H9 (cell line): ENCODE results near the gene HAUS2. TPM values are rescaled to one million over a fixed set of nuclear protein-coding genes. Genes with fewer than 3 reads are reported as not detected.

ENCODE experiments used
- DNase-seq: peaks from one replicate; pipeline ENCODE4 v3.0.0-alpha.2; 2017
- H2AFZ ChIP-seq: one replicate; pipeline ENCODE4 v1.6.1; 2013; ENCODE audit warnings: mild to moderate bottlenecking, low read length, control low read depth, moderate library complexity
- H2AK5ac ChIP-seq: 2 replicates; pipeline ENCODE4 v1.6.1; 2013; ENCODE audit warnings: low read length, control low read depth, mixed read lengths; ENCODE audit not compliant: insufficient read length
- H2BK120ac ChIP-seq: one replicate; pipeline ENCODE4 v1.6.1; 2013; ENCODE audit warnings: low read depth, mild to moderate bottlenecking, low read length, control low read depth, inconsistent platforms; ENCODE audit not compliant: poor library complexity, severe bottlenecking
- H2BK12ac ChIP-seq: 2 replicates; pipeline ENCODE4 v1.6.1; 2013; ENCODE audit warnings: low read length, control low read depth, mixed read lengths, low read depth; ENCODE audit not compliant: insufficient read length
- H2BK15ac ChIP-seq: 2 replicates; pipeline ENCODE4 v1.6.1; 2013; ENCODE audit warnings: low read depth, low read length, control low read depth
- H2BK20ac ChIP-seq: one replicate; pipeline ENCODE4 v1.6.1; 2013; ENCODE audit warnings: low read depth, mild to moderate bottlenecking, low read length, control low read depth, inconsistent platforms; ENCODE audit not compliant: poor library complexity, severe bottlenecking
- H2BK5ac ChIP-seq: 2 replicates; pipeline ENCODE4 v1.6.1; 2013; ENCODE audit warnings: low read length, control low read depth, mixed read lengths; ENCODE audit not compliant: insufficient read length
- H3K14ac ChIP-seq: 2 replicates; pipeline ENCODE4 v1.6.1; 2013; ENCODE audit warnings: low read length, control low read depth; ENCODE audit not compliant: insufficient read depth
- H3K18ac ChIP-seq: 2 replicates; pipeline ENCODE4 v1.6.1; 2013; ENCODE audit warnings: low read depth, mild to moderate bottlenecking, mixed read lengths, low read length, control low read depth; ENCODE audit not compliant: insufficient read length
- H3K23ac ChIP-seq: 2 replicates; pipeline ENCODE4 v1.6.1; 2013; ENCODE audit warnings: low read length, control low read depth, mixed read lengths, low read depth; ENCODE audit not compliant: insufficient read length
- H3K23me2 ChIP-seq: 2 replicates; pipeline ENCODE4 v1.6.1; 2013; ENCODE audit warnings: low read depth, mild to moderate bottlenecking, mixed read lengths, low read length, control low read depth; ENCODE audit not compliant: insufficient read length, poor library complexity, severe bottlenecking
- H3K27ac ChIP-seq: 2 replicates; pipeline ENCODE4 v1.5.1; 2013; ENCODE audit warnings: low read length, control low read depth, mixed read lengths, low read depth; ENCODE audit not compliant: insufficient read length
- H3K27me3 ChIP-seq: 2 replicates; pipeline ENCODE4 v1.6.1; 2013; ENCODE audit warnings: low read length, control low read depth, inconsistent platforms; ENCODE audit not compliant: insufficient read depth
- H3K4ac ChIP-seq: 2 replicates; pipeline ENCODE4 v1.6.1; 2013; ENCODE audit warnings: low read depth, mild to moderate bottlenecking, control low read depth, inconsistent platforms, low read length, moderate library complexity
- H3K4me1 ChIP-seq: 2 replicates; pipeline ENCODE4 v1.6.1; 2013; ENCODE audit warnings: low read length, control low read depth, inconsistent platforms; ENCODE audit not compliant: insufficient read depth
- H3K4me2 ChIP-seq: 2 replicates; pipeline ENCODE4 v1.6.1; 2013; ENCODE audit warnings: low read length, control low read depth, mixed read lengths; ENCODE audit not compliant: insufficient read length, insufficient read depth
- H3K56ac ChIP-seq: 2 replicates; pipeline ENCODE4 v1.6.1; 2013; ENCODE audit warnings: low read depth, mild to moderate bottlenecking, mixed read lengths, low read length, control low read depth; ENCODE audit not compliant: insufficient read length
- H3K79me1 ChIP-seq: 2 replicates; pipeline ENCODE4 v1.6.1; 2013; ENCODE audit warnings: low read depth, mild to moderate bottlenecking, moderate library complexity, low read length, control low read depth, inconsistent platforms; ENCODE audit not compliant: insufficient read depth, poor library complexity, severe bottlenecking
- H3K79me2 ChIP-seq: 2 replicates; pipeline ENCODE4 v1.6.1; 2013; ENCODE audit warnings: low read length, control low read depth, inconsistent platforms; ENCODE audit not compliant: insufficient read depth
- H3K9ac ChIP-seq: 2 replicates; pipeline ENCODE4 v1.6.1; 2013; ENCODE audit warnings: low read length, control low read depth, mixed read lengths; ENCODE audit not compliant: insufficient read length; ENCODE audit errors: extremely low read depth
- H3K9me3 ChIP-seq: one replicate; pipeline ENCODE4 v1.6.1; 2013; ENCODE audit warnings: low read depth, low read length, inconsistent platforms; ENCODE audit not compliant: control insufficient read depth
- H3T11ph ChIP-seq: one replicate; pipeline ENCODE4 v1.6.1; 2013; ENCODE audit warnings: mild to moderate bottlenecking, low read length, control low read depth, inconsistent platforms
- H4K20me1 ChIP-seq: one replicate; pipeline ENCODE4 v1.6.1; 2013; ENCODE audit not compliant: control insufficient read depth, insufficient read length, insufficient read depth
- H4K5ac ChIP-seq: 2 replicates; pipeline ENCODE4 v1.6.1; 2013; ENCODE audit warnings: low read depth, mild to moderate bottlenecking, mixed read lengths, low read length, control low read depth; ENCODE audit not compliant: insufficient read length
- H4K8ac ChIP-seq: replicated peaks from 2 replicates; pipeline ENCODE4 v1.6.1; 2013; ENCODE audit warnings: low read length, control low read depth, mixed read lengths, low read depth; ENCODE audit not compliant: insufficient read length
- H4K91ac ChIP-seq: 2 replicates; pipeline ENCODE4 v1.6.1; 2013; ENCODE audit warnings: low read depth, mild to moderate bottlenecking, moderate library complexity, mixed read lengths, low read length, control low read depth; ENCODE audit not compliant: insufficient read length
- H3K27ac Mint-ChIP-seq, 3 experiments: 2 replicates in 2 of 3; 3 replicates in 1 of 3; pipeline ENCODE4 v1.8.0; 2020 to 2021; ENCODE audit warnings: mixed read lengths in 3 of 3, mild to moderate bottlenecking in 1 of 3, moderate library complexity in 1 of 3
- H3K27me3 Mint-ChIP-seq: 2 replicates; pipeline ENCODE4 v1.8.0; 2021; ENCODE audit warnings: low read depth, mild to moderate bottlenecking, moderate library complexity, mixed read lengths
- H3K36me3 Mint-ChIP-seq, 3 experiments: 2 replicates in 2 of 3; 3 replicates in 1 of 3; pipeline ENCODE4 v1.8.0; 2020 to 2021; ENCODE audit warnings: low read depth in 3 of 3, mixed read lengths in 3 of 3; ENCODE audit not compliant: insufficient read depth in 1 of 3
- H3K4me1 Mint-ChIP-seq, 2 experiments: 2 replicates each; pipeline ENCODE4 v1.8.0; 2020; ENCODE audit warnings: mixed read lengths in 2 of 2
- H3K4me3 Mint-ChIP-seq, 2 experiments: 2 replicates in 1 of 2; 3 replicates in 1 of 2; pipeline ENCODE4 v1.8.0; 2020 to 2021; ENCODE audit warnings: mild to moderate bottlenecking in 2 of 2, mixed read lengths in 2 of 2, moderate library complexity in 1 of 2
- H3K9me3 Mint-ChIP-seq, 2 experiments: 2 replicates in 1 of 2; 3 replicates in 1 of 2; pipeline ENCODE4 v1.8.0; 2020; ENCODE audit warnings: mild to moderate bottlenecking in 2 of 2, mixed read lengths in 2 of 2, moderate library complexity in 1 of 2
- WGBS: extraction: QIAGEN DNeasy Blood & Tissue Kit; methylation state at CpG from one replicate; pipeline ENCODE4 v1.1.7; 2013; ENCODE audit warnings: missing lambda C conversion rate, low lambda C conversion rate, mixed read lengths; ENCODE audit not compliant: insufficient read length; ENCODE audit errors: extremely low coverage; 5-methylcytosine and 5-hydroxymethylcytosine counted together
- total RNA-seq: library from RNA; stranded (reverse); gene quantifications from 2 replicates; pipeline ENCODE4 v1.2.1, GENCODE V29; 2021
- TF ChIP-seq, protein P1 (sequence below): fragments of 200-600 bp; sonication (generic); conservative IDR thresholded peaks from 3 replicates; pipeline ENCODE4 v1.8.0; 2021; ENCODE audit warnings: antibody characterized with exemption, mild to moderate bottlenecking

HAUS2 gene
- total RNA-seq, 1 experiment from 2014 or later: 42.5 TPM

DNA sequence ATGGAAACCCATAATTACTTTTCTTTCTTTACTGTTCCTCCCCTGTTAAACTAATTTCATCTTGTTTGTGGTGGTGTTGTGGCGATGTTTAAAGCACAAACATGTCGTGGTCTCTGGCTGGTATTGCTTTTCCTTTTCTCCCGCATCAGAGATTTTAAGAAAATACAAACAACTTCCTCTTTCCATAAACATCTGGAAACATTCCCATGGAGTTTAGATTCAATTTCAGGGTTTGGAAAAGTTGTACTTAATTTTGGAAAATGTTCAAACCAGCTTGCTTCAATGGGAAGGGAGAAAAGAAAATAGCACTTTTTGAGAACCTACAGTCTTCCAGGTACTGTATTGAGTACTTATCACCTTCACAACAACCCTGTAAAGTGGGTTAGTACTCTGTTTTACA lies 57.2 kb downstream of the HAUS2 start:
- Histone ChIP-seq H3K27me3 (no peaks in the 10 kb centered on the region), H4K8ac (no peak overlapping the region), H2BK15ac (no peak overlapping the region), H3K23ac (no peak overlapping the region), H2BK12ac (no peak overlapping the region), H4K5ac (no peak overlapping the region), H2BK20ac (no peak overlapping the region), H3K56ac (no peak overlapping the region), H4K20me1 (no peaks in the 10 kb centered on the region), H3K27ac (no peak overlapping the region), H3K9ac (no peak overlapping the region), H3K14ac (no peak overlapping the region), H2AFZ (no peak overlapping the region), H3K4me2 (no peak overlapping the region), H4K91ac (no peak overlapping the region), H3K4me1 (no peaks in the 10 kb centered on the region), H3K79me2 (no peaks in the 10 kb centered on the region), H2BK5ac (no peak overlapping the region), H3K4ac (no peak overlapping the region), H3T11ph (no peak overlapping the region), H2AK5ac (no peak overlapping the region), H3K18ac (no peak overlapping the region), H3K23me2 (no peaks in the 10 kb centered on the region), H3K79me1 (no peaks in the 10 kb centered on the region), H3K9me3 (peaks cover 8% of the 10 kb centered on the region), H2BK120ac (no peak overlapping the region)
- H3K27me3 Mint-ChIP-seq: no peaks in the 10 kb centered on the region
- peaks cover 12 to 17% of the 10 kb centered on the region in 2 experiments for H3K9me3 Mint-ChIP-seq
- peaks cover 8 to 14% (median 12%) of the 10 kb centered on the region in 3 experiments; a peak in 6 of 7 replicates for H3K36me3 Mint-ChIP-seq
- no peak overlapping the region for H3K27ac Mint-ChIP-seq
- peaks cover 5 to 6% of the 10 kb centered on the region in 2 experiments; a peak in 3 of 4 replicates for H3K4me1 Mint-ChIP-seq
- no peak overlapping the region for H3K4me3 Mint-ChIP-seq
- no peak for DNase-seq
- WGBS: no CpG with 5 or more reads among the region's 3 CpGs
- TF ChIP-seq, protein P1, sequence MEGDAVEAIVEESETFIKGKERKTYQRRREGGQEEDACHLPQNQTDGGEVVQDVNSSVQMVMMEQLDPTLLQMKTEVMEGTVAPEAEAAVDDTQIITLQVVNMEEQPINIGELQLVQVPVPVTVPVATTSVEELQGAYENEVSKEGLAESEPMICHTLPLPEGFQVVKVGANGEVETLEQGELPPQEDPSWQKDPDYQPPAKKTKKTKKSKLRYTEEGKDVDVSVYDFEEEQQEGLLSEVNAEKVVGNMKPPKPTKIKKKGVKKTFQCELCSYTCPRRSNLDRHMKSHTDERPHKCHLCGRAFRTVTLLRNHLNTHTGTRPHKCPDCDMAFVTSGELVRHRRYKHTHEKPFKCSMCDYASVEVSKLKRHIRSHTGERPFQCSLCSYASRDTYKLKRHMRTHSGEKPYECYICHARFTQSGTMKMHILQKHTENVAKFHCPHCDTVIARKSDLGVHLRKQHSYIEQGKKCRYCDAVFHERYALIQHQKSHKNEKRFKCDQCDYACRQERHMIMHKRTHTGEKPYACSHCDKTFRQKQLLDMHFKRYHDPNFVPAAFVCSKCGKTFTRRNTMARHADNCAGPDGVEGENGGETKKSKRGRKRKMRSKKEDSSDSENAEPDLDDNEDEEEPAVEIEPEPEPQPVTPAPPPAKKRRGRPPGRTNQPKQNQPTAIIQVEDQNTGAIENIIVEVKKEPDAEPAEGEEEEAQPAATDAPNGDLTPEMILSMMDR: no peak
